Lower leg skin (tissue), 3 donors: ENCODE data around the gene CCDC169.

ENCODE experiments used
- POLR2A ChIP-seq, 2 donors: fragments of 450-650 bp; IDR thresholded peaks; one replicate each; pipeline ENCODE4 v1.6.1; 2016 to 2017; ENCODE audit warnings: antibody characterized with exemption in 2 of 2, mild to moderate bottlenecking in 1 of 2, moderate library complexity in 1 of 2
- TF ChIP-seq, protein P1 (sequence below), 3 donors: fragments of 450-650 bp; IDR thresholded peaks; one replicate each; pipeline ENCODE4 v1.5.1; 2016; ENCODE audit warnings: antibody characterized with exemption in 3 of 3, mild to moderate bottlenecking in 3 of 3, moderate library complexity in 2 of 3

DNA sequence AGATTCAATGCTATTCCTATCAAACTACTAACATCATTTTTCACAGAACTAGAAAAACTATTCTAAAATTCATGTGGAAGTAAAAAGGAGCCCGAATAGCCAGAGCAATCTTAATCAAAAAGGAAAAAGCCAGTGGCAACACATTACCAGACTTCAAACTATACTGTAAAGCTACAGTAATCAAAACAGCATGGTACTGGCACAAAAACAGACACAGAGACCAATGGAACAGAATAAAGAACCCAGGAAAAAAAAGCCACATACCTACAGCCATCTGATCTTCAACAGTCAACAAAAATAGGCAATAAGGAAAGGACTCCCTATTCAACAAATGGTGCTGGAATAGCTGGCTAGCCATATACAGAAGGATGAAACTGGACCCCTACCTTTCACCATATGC is 72.9 kb downstream of the CCDC169 start:
- TF ChIP-seq POLR2A (IDR thresholded peaks at IDR 0.05) = no peak
- TF ChIP-seq, protein P1, sequence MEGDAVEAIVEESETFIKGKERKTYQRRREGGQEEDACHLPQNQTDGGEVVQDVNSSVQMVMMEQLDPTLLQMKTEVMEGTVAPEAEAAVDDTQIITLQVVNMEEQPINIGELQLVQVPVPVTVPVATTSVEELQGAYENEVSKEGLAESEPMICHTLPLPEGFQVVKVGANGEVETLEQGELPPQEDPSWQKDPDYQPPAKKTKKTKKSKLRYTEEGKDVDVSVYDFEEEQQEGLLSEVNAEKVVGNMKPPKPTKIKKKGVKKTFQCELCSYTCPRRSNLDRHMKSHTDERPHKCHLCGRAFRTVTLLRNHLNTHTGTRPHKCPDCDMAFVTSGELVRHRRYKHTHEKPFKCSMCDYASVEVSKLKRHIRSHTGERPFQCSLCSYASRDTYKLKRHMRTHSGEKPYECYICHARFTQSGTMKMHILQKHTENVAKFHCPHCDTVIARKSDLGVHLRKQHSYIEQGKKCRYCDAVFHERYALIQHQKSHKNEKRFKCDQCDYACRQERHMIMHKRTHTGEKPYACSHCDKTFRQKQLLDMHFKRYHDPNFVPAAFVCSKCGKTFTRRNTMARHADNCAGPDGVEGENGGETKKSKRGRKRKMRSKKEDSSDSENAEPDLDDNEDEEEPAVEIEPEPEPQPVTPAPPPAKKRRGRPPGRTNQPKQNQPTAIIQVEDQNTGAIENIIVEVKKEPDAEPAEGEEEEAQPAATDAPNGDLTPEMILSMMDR (IDR thresholded peaks at IDR 0.05) = no peak
